HG02852 (cell line): ENCODE data around the gene GPHN.

Source experiments
- ATAC-seq: cut with Tn5 transposase; IDR thresholded peaks from one replicate; pipeline ENCODE4 v1.9.1; 2021; ENCODE audit warnings: mild to moderate bottlenecking, moderate library complexity; ENCODE audit not compliant: unreplicated experiment

Gene GPHN

DNA sequence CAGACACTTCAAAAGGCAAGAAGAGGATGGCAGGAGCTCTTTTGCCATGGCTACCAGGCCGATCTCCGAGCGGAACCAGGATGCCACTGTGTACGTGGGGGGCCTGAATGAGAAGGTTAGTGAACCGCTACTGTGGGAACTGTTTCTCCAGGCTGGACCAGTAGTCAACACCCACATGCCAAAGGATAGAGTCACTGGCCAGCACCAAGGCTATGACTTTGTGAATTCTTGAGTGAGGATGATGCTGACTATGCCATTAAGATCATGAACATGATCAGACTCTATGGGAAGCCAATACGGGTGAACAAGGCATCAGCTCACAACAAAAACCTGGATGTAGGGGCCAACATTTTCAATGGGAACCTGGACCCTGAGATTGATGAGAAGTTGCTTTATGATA is 691.1 kb downstream of the GPHN start:
- no peak for ATAC-seq

GRCh38 chr14:67207810-67208209 is 699.9 kb downstream of the GPHN start:
- no peak for ATAC-seq

DNA sequence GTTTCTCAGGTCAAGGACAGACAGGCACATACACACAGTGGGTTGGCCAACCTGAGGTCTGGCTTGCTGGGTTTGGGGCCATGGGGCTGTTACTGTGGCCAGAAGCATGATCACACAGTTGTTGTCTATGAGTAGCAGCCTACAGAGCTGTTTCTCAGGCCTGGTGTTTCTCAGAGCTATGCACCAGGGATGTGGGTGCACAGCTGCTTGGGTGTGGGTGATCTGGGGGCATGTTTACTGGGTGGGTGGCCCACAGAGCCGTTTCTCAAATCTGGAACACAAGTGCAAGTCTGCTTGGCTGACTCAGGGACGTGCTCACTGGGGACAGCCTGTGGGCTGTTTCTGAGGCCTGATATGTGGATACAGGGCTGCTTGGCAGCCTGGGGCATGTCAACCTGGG is 710.2 kb downstream of the GPHN start:
- no peak for ATAC-seq

DNA sequence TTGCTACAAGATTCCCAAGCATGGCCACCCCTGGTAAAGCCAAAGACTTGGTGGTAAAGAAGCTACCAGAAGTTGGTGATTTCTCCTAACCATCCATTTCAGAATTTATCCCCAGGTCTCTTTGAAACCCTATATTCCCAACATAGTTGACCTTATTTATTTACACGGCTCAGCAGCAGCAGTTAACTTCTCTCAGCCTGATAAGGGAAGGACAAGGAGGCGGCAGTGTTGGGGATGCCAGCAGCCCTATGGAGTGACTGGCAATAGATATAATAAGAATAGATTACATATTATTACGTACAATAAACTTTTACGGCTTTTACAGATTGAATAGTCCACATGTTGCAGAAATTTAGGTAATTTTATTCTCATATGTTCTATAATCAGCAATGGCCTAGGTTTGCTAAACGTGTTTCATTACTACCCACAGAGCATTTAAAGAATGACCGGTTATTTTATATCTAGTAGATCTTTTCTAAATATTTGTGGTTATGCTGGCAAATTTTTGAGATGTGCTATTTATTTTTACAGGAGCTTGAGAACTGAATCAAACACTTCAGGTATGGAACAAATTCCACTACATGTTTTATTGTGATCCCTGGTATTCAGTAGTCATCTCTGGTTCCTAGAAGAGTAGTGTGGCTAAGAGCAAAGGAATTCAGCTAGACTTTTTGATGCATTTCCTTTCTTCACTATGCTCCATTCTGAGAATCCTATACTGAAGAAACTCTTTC is 713.5 kb downstream of the GPHN start:
- ATAC-seq = no peak

DNA sequence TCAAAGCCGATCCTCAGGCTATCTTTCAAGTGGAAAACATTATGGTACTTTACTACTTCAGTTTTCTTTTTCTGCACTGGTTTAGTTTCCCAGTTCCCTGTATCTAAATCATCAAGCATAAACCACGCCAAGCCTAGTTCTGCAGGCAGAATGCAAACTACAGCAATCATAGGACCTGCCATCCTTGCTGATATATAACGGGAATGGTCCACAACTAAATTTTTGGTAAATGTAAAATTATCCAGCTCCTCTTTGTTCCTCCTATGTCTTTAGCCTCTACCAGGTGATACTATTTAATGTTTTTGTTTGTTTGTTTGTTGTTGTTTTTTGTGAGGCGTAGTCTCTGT is 714.0 kb downstream of the GPHN start:
- ATAC-seq = no peak

GRCh38 chr14:67225523-67225922 is 717.6 kb downstream of the GPHN start:
- no peak for ATAC-seq

DNA sequence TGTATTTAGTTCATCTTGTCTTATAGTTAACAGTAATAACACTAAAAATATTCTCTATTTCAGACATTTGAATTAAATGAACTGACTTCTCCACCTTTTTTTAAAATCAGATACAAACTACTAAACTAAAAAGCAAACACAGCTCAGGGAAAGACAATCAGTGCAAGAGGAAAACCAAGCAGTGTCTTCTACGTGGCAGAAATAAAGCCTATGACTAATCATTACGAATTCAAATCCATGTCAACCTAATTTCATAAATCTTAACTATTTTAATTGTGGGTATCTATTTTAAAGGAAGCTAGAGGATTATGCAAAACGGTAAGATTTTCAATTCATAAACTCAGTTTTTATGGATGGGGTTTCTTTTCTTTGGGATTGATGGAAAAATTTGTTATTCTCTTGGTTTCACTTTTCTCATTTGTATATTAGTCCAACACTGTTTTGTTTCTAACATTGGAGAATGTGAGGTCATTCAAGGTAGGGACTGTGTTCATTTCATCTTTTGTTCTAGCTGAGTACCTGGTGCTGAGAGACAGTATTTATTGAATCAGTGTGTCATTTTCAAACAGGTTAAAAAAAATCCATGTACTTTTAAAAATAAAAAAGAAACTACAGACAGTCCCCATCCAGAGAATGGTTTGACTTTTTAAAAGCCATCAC is 720.5 kb downstream of the GPHN start:
- no peak for ATAC-seq
